Adrenal gland (tissue), 5 donors: ENCODE measurements around the gene FHAD1.

Source experiments
- CTCF ChIP-seq, 6 experiments: fragments of 450-650 bp in 4 of 6; fragments of 200-600 bp in 2 of 6; sonication (generic) in 1 of 6; IDR thresholded peaks; 1 replicate in 5 of 6; 2 replicates in 1 of 6; pipeline versions ENCODE4 v1.5.1 to v1.8.0; 2016 to 2021; ENCODE audit warnings: antibody characterized with exemption in 6 of 6, mild to moderate bottlenecking in 2 of 6, moderate library complexity in 1 of 6
- POLR2A ChIP-seq, 2 donors: fragments of 450-650 bp; IDR thresholded peaks; one replicate each; pipeline ENCODE4 v1.6.1; 2017; ENCODE audit warnings: antibody characterized with exemption in 2 of 2, mild to moderate bottlenecking in 2 of 2, moderate library complexity in 1 of 2
- donor health status: DM: no; HTN: no; CAD: no.

DNA sequence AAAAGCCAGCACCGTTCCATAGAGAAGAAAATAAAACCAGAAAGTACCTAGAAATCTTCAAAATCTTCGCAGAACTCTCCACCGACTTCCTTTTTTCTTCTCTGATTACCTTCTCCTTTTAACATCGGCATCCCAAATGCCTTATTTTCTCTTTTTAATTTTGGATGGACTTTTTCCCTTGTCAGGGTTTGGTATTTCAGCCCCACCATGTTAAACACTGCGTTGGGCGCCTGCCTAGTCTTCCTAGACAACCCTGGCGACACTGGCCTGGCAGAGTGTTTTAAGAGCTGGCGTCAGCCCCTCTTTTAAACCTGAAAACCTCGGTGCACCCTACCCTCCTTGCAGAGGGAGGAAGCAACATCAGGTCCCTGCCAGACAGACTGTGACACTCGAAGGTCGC lies 96.7 kb downstream of the FHAD1 start:
- TF ChIP-seq CTCF (IDR thresholded peaks at IDR 0.05) (no peak), POLR2A (IDR thresholded peaks at IDR 0.05) (peak in 1 of 2 donors; percentile 70)
